HepG2 (cell line): Measurements from ENCODE around the gene MXRA7. TPM values are rescaled to one million over a fixed set of nuclear protein-coding genes. Genes with fewer than 3 reads are reported as not detected.

Source experiments
- GTF2F1 ChIP-seq: fragments of 150-350 bp; IDR thresholded peaks from 2 replicates; pipeline ENCODE4 v1.6.1; 2014; ENCODE audit warnings: low read length
- MIER2 ChIP-seq: IDR thresholded peaks from 2 replicates; pipeline ENCODE4 v1.6.1; 2016; ENCODE audit warnings: missing biosample characterization, missing genetic modification reagents
- MZF1 ChIP-seq: sonication (generic); formaldehyde crosslinking; IDR thresholded peaks from 2 replicates; pipeline ENCODE4 v1.8.1; 2023; ENCODE audit warnings: mild to moderate bottlenecking, missing genetic modification reagents, borderline replicate concordance
- PRMT3 ChIP-seq: sonication (generic); formaldehyde crosslinking; IDR thresholded peaks from 2 replicates; pipeline ENCODE4 v1.8.1; 2022; ENCODE audit warnings: low read depth, mild to moderate bottlenecking, moderate library complexity, missing genetic modification reagents, borderline replicate concordance
- RARG ChIP-seq: sonication (generic); formaldehyde crosslinking; IDR thresholded peaks from 2 replicates; pipeline ENCODE4 v1.4.0; 2020; ENCODE audit warnings: low read depth, mild to moderate bottlenecking, missing genetic modification reagents
- REXO4 ChIP-seq: sonication (generic); formaldehyde crosslinking; IDR thresholded peaks from 2 replicates; pipeline ENCODE4 v1.8.0; 2022; ENCODE audit warnings: missing genetic modification reagents, mild to moderate bottlenecking, borderline replicate concordance
- SIX4 ChIP-seq: sonication (generic); formaldehyde crosslinking; IDR thresholded peaks from 2 replicates; pipeline ENCODE4 v1.4.0; 2020; ENCODE audit warnings: missing genetic modification reagents
- TCF7L2 ChIP-seq: IDR thresholded peaks from 2 replicates; pipeline ENCODE4 v1.6.1; 2011; ENCODE audit warnings: mild to moderate bottlenecking, low read depth, low read length, moderate library complexity
- ZNF335 ChIP-seq: sonication (generic); formaldehyde crosslinking; IDR thresholded peaks from 2 replicates; pipeline ENCODE4 v1.4.0; 2020; ENCODE audit warnings: missing genetic modification reagents
- ZNF431 ChIP-seq: sonication (generic); formaldehyde crosslinking; IDR thresholded peaks from 2 replicates; pipeline ENCODE4 v1.9.0; 2022; ENCODE audit warnings: missing genetic modification reagents, low read depth, mild to moderate bottlenecking, borderline replicate concordance
- ZNF775 ChIP-seq: sonication (generic); formaldehyde crosslinking; IDR thresholded peaks from 2 replicates; pipeline ENCODE4 v1.4.0; 2020; ENCODE audit warnings: missing genetic modification reagents, mild to moderate bottlenecking, moderate library complexity, borderline replicate concordance
- polyA plus RNA-seq, 8 experiments: library from polyadenylated mRNA; depleted of rRNA in 3 of 8; stranded (reverse) in 7 of 8; unstranded in 1 of 8; fragments of >200 nt; fragmentation: Illumina TruSeq in 4 of 8; extraction: Trizol in 4 of 8; gene quantifications; 2 replicates each; pipeline versions ENCODE4 v1.2.1 to v1.2.3, GENCODE V29; 2011 to 2016; ENCODE audit warnings: low read depth in 4 of 8, missing spikeins in 1 of 8, mixed read lengths in 1 of 8; ENCODE audit not compliant: insufficient read depth in 1 of 8
- total RNA-seq, 5 experiments: library from RNA; depleted of rRNA; stranded (reverse); fragments of >200 nt; fragmentation: Illumina TruSeq; extraction: Trizol; gene quantifications; 2 replicates each; pipeline ENCODE4 v1.2.3, GENCODE V29; 2016; ENCODE audit warnings: low read depth in 1 of 5
- TF ChIP-seq, protein P1 (sequence below): IDR thresholded peaks from 2 replicates; pipeline ENCODE4 v1.4.0; 2020; ENCODE audit warnings: mild to moderate bottlenecking, missing genetic modification reagents
- TF ChIP-seq, protein P2 (sequence below), 2 experiments: fragments of 450-650 bp in 1 of 2; sonication (generic) in 1 of 2; formaldehyde crosslinking in 1 of 2; IDR thresholded peaks; 2 replicates each; pipeline versions ENCODE4 v1.6.1 to v1.8.0; 2016 to 2022; ENCODE audit warnings: antibody characterized with exemption in 1 of 2, mild to moderate bottlenecking in 1 of 2, missing genetic modification reagents in 1 of 2
- TF ChIP-seq, protein P3 (sequence below): sonication (generic); formaldehyde crosslinking; IDR thresholded peaks from 2 replicates; pipeline ENCODE4 v1.5.0; 2020; ENCODE audit warnings: missing genetic modification reagents, mild to moderate bottlenecking, borderline replicate concordance

MXRA7 gene
- total and polyA plus RNA-seq, 2 of the 13 experiments (the other 11 are each of a cell fraction or from before 2014, with no cell fraction given) = 44.8 to 112 TPM

DNA sequence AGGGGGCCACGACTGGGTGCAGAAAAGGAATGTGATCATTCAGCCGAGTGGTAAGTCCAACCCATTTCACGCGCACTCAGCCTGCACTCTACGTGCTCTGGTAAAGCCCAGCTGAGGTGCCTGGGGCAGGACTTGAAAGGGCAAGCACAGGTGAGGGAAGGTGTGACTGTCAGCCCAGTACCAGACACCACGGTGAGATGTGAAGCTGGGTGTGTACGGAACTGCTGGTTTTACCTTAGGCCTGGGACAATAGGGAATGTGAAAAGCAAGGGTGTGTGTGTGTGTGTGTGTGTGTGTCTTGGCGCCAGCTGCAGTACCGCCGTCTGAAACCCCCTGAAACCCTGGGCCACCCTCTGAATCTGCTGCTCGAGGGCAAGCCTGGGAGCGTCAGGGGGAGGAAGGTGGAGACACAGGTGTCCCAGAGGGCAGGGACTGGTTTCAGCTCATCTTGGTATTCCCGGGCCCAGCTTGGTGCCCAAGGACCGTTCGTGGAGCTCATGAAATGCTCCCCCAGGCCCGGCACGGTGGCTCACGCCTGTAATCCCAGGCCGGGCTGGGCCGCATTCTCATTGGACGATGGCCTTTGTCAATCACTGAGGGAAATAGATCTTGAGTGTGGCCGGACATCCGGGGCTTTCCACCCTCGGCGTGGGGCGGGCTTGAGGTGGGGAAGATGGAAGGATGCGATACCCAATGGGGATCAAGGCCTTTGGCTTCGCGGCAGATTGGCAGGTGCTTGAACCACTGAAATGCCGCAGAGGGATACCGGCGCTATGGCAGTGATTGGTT, 39.4 kb downstream of the MXRA7 start (continued):
- TF ChIP-seq, protein P1, sequence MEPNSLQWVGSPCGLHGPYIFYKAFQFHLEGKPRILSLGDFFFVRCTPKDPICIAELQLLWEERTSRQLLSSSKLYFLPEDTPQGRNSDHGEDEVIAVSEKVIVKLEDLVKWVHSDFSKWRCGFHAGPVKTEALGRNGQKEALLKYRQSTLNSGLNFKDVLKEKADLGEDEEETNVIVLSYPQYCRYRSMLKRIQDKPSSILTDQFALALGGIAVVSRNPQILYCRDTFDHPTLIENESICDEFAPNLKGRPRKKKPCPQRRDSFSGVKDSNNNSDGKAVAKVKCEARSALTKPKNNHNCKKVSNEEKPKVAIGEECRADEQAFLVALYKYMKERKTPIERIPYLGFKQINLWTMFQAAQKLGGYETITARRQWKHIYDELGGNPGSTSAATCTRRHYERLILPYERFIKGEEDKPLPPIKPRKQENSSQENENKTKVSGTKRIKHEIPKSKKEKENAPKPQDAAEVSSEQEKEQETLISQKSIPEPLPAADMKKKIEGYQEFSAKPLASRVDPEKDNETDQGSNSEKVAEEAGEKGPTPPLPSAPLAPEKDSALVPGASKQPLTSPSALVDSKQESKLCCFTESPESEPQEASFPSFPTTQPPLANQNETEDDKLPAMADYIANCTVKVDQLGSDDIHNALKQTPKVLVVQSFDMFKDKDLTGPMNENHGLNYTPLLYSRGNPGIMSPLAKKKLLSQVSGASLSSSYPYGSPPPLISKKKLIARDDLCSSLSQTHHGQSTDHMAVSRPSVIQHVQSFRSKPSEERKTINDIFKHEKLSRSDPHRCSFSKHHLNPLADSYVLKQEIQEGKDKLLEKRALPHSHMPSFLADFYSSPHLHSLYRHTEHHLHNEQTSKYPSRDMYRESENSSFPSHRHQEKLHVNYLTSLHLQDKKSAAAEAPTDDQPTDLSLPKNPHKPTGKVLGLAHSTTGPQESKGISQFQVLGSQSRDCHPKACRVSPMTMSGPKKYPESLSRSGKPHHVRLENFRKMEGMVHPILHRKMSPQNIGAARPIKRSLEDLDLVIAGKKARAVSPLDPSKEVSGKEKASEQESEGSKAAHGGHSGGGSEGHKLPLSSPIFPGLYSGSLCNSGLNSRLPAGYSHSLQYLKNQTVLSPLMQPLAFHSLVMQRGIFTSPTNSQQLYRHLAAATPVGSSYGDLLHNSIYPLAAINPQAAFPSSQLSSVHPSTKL (CRISPR knock-in tag) = peak; percentile 20
- TF ChIP-seq ZNF431 (CRISPR knock-in tag) = peak; percentile 91; the same call in 1 of the 2 replicates
- TF ChIP-seq, protein P2, sequence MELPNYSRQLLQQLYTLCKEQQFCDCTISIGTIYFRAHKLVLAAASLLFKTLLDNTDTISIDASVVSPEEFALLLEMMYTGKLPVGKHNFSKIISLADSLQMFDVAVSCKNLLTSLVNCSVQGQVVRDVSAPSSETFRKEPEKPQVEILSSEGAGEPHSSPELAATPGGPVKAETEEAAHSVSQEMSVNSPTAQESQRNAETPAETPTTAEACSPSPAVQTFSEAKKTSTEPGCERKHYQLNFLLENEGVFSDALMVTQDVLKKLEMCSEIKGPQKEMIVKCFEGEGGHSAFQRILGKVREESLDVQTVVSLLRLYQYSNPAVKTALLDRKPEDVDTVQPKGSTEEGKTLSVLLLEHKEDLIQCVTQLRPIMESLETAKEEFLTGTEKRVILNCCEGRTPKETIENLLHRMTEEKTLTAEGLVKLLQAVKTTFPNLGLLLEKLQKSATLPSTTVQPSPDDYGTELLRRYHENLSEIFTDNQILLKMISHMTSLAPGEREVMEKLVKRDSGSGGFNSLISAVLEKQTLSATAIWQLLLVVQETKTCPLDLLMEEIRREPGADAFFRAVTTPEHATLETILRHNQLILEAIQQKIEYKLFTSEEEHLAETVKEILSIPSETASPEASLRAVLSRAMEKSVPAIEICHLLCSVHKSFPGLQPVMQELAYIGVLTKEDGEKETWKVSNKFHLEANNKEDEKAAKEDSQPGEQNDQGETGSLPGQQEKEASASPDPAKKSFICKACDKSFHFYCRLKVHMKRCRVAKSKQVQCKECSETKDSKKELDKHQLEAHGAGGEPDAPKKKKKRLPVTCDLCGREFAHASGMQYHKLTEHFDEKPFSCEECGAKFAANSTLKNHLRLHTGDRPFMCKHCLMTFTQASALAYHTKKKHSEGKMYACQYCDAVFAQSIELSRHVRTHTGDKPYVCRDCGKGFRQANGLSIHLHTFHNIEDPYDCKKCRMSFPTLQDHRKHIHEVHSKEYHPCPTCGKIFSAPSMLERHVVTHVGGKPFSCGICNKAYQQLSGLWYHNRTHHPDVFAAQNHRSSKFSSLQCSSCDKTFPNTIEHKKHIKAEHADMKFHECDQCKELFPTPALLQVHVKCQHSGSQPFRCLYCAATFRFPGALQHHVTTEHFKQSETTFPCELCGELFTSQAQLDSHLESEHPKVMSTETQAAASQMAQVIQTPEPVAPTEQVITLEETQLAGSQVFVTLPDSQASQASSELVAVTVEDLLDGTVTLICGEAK (IDR thresholded peaks at IDR 0.05) = peak; percentile 75
- TF ChIP-seq, protein P2 (CRISPR knock-in tag; IDR thresholded peaks at IDR 0.05) = peak; percentile 93
- peak; percentile 53; the same call in 1 of the 2 replicates for TF ChIP-seq GTF2F1
- TF ChIP-seq MIER2 = no peak; the same call in none of the 2 replicates
- no peak for TF ChIP-seq RARG (CRISPR knock-in tag)
- TF ChIP-seq, protein P3, sequence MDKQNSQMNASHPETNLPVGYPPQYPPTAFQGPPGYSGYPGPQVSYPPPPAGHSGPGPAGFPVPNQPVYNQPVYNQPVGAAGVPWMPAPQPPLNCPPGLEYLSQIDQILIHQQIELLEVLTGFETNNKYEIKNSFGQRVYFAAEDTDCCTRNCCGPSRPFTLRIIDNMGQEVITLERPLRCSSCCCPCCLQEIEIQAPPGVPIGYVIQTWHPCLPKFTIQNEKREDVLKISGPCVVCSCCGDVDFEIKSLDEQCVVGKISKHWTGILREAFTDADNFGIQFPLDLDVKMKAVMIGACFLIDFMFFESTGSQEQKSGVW = no peak
- no peak; the same call in 1 of the 2 replicates for TF ChIP-seq ZNF335 (CRISPR knock-in tag)
- TF ChIP-seq TCF7L2 = no peak
- no peak for TF ChIP-seq PRMT3 (CRISPR knock-in tag)
- TF ChIP-seq REXO4 (CRISPR knock-in tag) = peak; percentile 60; the same call in 1 of the 2 replicates
- TF ChIP-seq ZNF775 (CRISPR knock-in tag) = no peak
- no peak; the same call in 1 of the 2 replicates for TF ChIP-seq SIX4
- TF ChIP-seq MZF1 (CRISPR knock-in tag) = peak; percentile 71; the same call in 1 of the 2 replicates
